IMR-90 (cell line): ENCODE data around the gene STARD3. TPM values are rescaled to one million over a fixed set of nuclear protein-coding genes. Genes with fewer than 3 reads are reported as not detected.

Experiments used
- ATAC-seq: fragments of 200-7000 bp; cut with Tn5 transposase; 2 replicates; pipeline ENCODE4 v1.9.1; 2020; ENCODE audit warnings: low read depth, mild to moderate bottlenecking, moderate library complexity
- BruUV-seq: library from RNA; stranded (reverse); fragments of 400-500 nt; replicated peaks from 2 replicates; lab custom pipeline; 2021; lab: Mats Ljungman, UMichigan
- CTCF ChIA-PET: fragments of 300-600 bp; formaldehyde crosslinking; extraction: SDS; loops from one replicate; lab custom pipeline; 2021; ENCODE audit warnings: antibody characterized with exemption; lab: Yijun Ruan, JAX
- POLR2A ChIA-PET: fragments of 300-600 bp; sonication (Branson Sonifier 250); formaldehyde crosslinking; loops from one replicate; lab custom pipeline; 2022; ENCODE audit warnings: antibody characterized with exemption; ENCODE audit not compliant: unreplicated experiment; lab: Charles Lee
- DNase-seq: peaks from one replicate; pipeline ENCODE4 v3.0.0; 2013
- H2AFZ ChIP-seq: replicated peaks from 2 replicates; pipeline ENCODE3; 2013; ENCODE audit warnings: low read length, mild to moderate bottlenecking; ENCODE audit not compliant: poor library complexity
- H2AK5ac ChIP-seq: 2 replicates; pipeline ENCODE4 v1.6.1; 2013; ENCODE audit warnings: low read depth, low read length, inconsistent platforms
- H2AK9ac ChIP-seq: replicated peaks from 2 replicates; pipeline ENCODE3; 2013; ENCODE audit warnings: mild to moderate bottlenecking, low read depth, low read length, moderate library complexity; ENCODE audit not compliant: poor library complexity
- H2BK120ac ChIP-seq: 2 replicates; pipeline ENCODE4 v1.6.1; 2013; ENCODE audit warnings: low read depth, low read length, inconsistent platforms
- H2BK15ac ChIP-seq: 3 replicates; pipeline ENCODE4 v1.6.1; 2013; ENCODE audit warnings: low read depth, low read length, inconsistent platforms
- H2BK20ac ChIP-seq: 2 replicates; pipeline ENCODE4 v1.6.1; 2013; ENCODE audit warnings: low read depth, mild to moderate bottlenecking, inconsistent platforms, low read length, moderate library complexity
- H2BK5ac ChIP-seq: 2 replicates; pipeline ENCODE4 v1.6.1; 2013; ENCODE audit warnings: mild to moderate bottlenecking, low read depth, low read length, inconsistent platforms; ENCODE audit not compliant: poor library complexity, severe bottlenecking
- H3K14ac ChIP-seq: replicated peaks from 2 replicates; pipeline ENCODE4 v1.6.1; 2013; ENCODE audit warnings: low read depth, low read length, inconsistent platforms
- H3K18ac ChIP-seq: 2 replicates; pipeline ENCODE4 v1.6.1; 2013; ENCODE audit warnings: low read depth, low read length, control low read depth
- H3K23ac ChIP-seq: 2 replicates; pipeline ENCODE4 v1.6.1; 2013; ENCODE audit warnings: low read depth, low read length, inconsistent platforms
- H3K27ac ChIP-seq: 2 replicates; pipeline ENCODE4 v1.5.1; 2013; ENCODE audit warnings: mild to moderate bottlenecking, control low read depth, low read length; ENCODE audit not compliant: insufficient read depth
- H3K27me3 ChIP-seq: 2 replicates; pipeline ENCODE4 v1.6.1; 2013; ENCODE audit warnings: low read length; ENCODE audit not compliant: control insufficient read depth, insufficient read depth
- H3K36me3 ChIP-seq: 2 replicates; pipeline ENCODE4 v1.6.1; 2013; ENCODE audit warnings: low read length, mixed read lengths; ENCODE audit not compliant: control insufficient read depth, insufficient read depth
- H3K4ac ChIP-seq: 2 replicates; pipeline ENCODE4 v1.6.1; 2013; ENCODE audit warnings: low read depth, low read length, inconsistent platforms
- H3K4me1 ChIP-seq: 2 replicates; pipeline ENCODE4 v1.6.1; 2013; ENCODE audit warnings: low read length, mixed read lengths; ENCODE audit not compliant: control insufficient read depth, insufficient read depth
- H3K4me2 ChIP-seq: 2 replicates; pipeline ENCODE4 v1.6.1; 2013; ENCODE audit warnings: low read depth, mild to moderate bottlenecking, control low read depth, low read length, moderate library complexity
- H3K4me3 ChIP-seq: 2 replicates; pipeline ENCODE4 v1.5.1; 2013; ENCODE audit warnings: low read depth, mild to moderate bottlenecking, control low read depth, low read length, moderate library complexity; ENCODE audit not compliant: insufficient read depth
- H3K56ac ChIP-seq: 2 replicates; pipeline ENCODE4 v1.6.1; 2013; ENCODE audit warnings: low read length, inconsistent platforms; ENCODE audit not compliant: insufficient read depth; ENCODE audit errors: extremely low read depth
- H3K79me1 ChIP-seq, 2 experiments: 2 replicates each; pipeline ENCODE4 v1.6.1; 2013; ENCODE audit warnings: low read length in 2 of 2, inconsistent platforms in 1 of 2, low read depth in 1 of 2
- H3K9ac ChIP-seq: 2 replicates; pipeline ENCODE4 v1.6.1; 2013; ENCODE audit warnings: low read depth, low read length, control low read depth
- H3K9me1 ChIP-seq: 2 replicates; pipeline ENCODE4 v1.6.1; 2013; ENCODE audit warnings: low read length, inconsistent platforms; ENCODE audit not compliant: insufficient read depth
- H3K9me3 ChIP-seq: 2 replicates; pipeline ENCODE4 v1.6.1; 2013; ENCODE audit warnings: low read length; ENCODE audit not compliant: control insufficient read depth, insufficient read depth
- H4K20me1 ChIP-seq: 2 replicates; pipeline ENCODE4 v1.6.1; 2013; ENCODE audit warnings: low read length, inconsistent platforms; ENCODE audit not compliant: insufficient read depth
- H4K5ac ChIP-seq: 2 replicates; pipeline ENCODE4 v1.6.1; 2013; ENCODE audit warnings: mild to moderate bottlenecking, low read depth, low read length, control low read depth
- H4K8ac ChIP-seq, 2 experiments: 2 replicates each; pipeline ENCODE4 v1.6.1; 2013; ENCODE audit warnings: low read depth in 2 of 2, low read length in 2 of 2, control low read depth in 1 of 2, inconsistent platforms in 1 of 2
- H4K91ac ChIP-seq: 2 replicates; pipeline ENCODE4 v1.6.1; 2013; ENCODE audit warnings: low read depth, low read length, inconsistent platforms; ENCODE audit not compliant: insufficient read depth
- BHLHE40 ChIP-seq: fragments of 150-350 bp; IDR thresholded peaks from 2 replicates; pipeline ENCODE4 v1.6.1; 2016; ENCODE audit warnings: mild to moderate bottlenecking, low read depth, low read length
- CEBPB ChIP-seq: IDR thresholded peaks from 2 replicates; pipeline ENCODE4 v1.6.1; 2012; ENCODE audit warnings: low read depth, low read length, improper control_type of control experiment
- CHD1 ChIP-seq: IDR thresholded peaks from 2 replicates; pipeline ENCODE4 v1.6.1; 2012; ENCODE audit warnings: low read depth, low read length, improper control_type of control experiment
- FOS ChIP-seq: fragments of 150-350 bp; IDR thresholded peaks from 2 replicates; pipeline ENCODE4 v1.6.1; 2016; ENCODE audit warnings: low read depth, low read length
- MAFK ChIP-seq: IDR thresholded peaks from 2 replicates; pipeline ENCODE4 v1.6.1; 2012; ENCODE audit warnings: low read depth, low read length, improper control_type of control experiment
- NFE2L2 ChIP-seq: fragments of 150-350 bp; IDR thresholded peaks from 2 replicates; pipeline ENCODE4 v1.6.1; 2016; ENCODE audit warnings: low read depth, mild to moderate bottlenecking, low read length
- POLR2A ChIP-seq: IDR thresholded peaks from 2 replicates; pipeline ENCODE4 v1.6.1; 2012; ENCODE audit warnings: mild to moderate bottlenecking, low read depth, low read length
- RAD21 ChIP-seq: IDR thresholded peaks from 2 replicates; pipeline ENCODE4 v1.6.1; 2012; ENCODE audit warnings: low read length, improper control_type of control experiment
- RCOR1 ChIP-seq: IDR thresholded peaks from 2 replicates; pipeline ENCODE4 v1.6.1; 2012; ENCODE audit warnings: mild to moderate bottlenecking, low read length, improper control_type of control experiment; ENCODE audit not compliant: insufficient replicate concordance
- RFX5 ChIP-seq: IDR thresholded peaks from 2 replicates; pipeline ENCODE4 v1.8.0; 2012; ENCODE audit warnings: low read depth, mild to moderate bottlenecking, low read length, moderate library complexity
- SMC3 ChIP-seq: fragments of 150-350 bp; IDR thresholded peaks from 2 replicates; pipeline ENCODE4 v1.6.1; 2016; ENCODE audit warnings: low read depth, mild to moderate bottlenecking, antibody characterized with exemption, low read length, moderate library complexity
- USF2 ChIP-seq: fragments of 150-350 bp; IDR thresholded peaks from 2 replicates; pipeline ENCODE4 v1.6.1; 2017; ENCODE audit warnings: mild to moderate bottlenecking, antibody characterized with exemption, low read length, low read depth
- WGBS, 2 experiments: methylation state at CpG; one replicate each; pipeline versions ENCODE4 v1.1.5 to v1.1.7; 2013; ENCODE audit warnings: missing lambda C conversion rate in 2 of 2; ENCODE audit not compliant: insufficient read length in 1 of 2; ENCODE audit errors: extremely low coverage in 2 of 2; 5-methylcytosine and 5-hydroxymethylcytosine counted together
- dilution Hi-C: fragments of 300-500 bp; cut with HindIII; formaldehyde crosslinking; loops from one replicate; pipeline ENCODE4 v1.14.3; 2018; ENCODE audit warnings: low sequenced_read_pairs; ENCODE audit not compliant: unreplicated experiment
- in situ Hi-C: fragments of 300-500 bp; cut with MboI; formaldehyde crosslinking; loops from 3 replicates; pipeline ENCODE4 v1.14.3; 2019; ENCODE audit warnings: low sequenced_read_pairs, inconsistent platforms, mixed read lengths
- intact Hi-C: fragments of 100-400 bp; cut with micrococcal nuclease; formaldehyde crosslinking; loops from 2 replicates; pipeline ENCODE4 v1.10.0; 2022
- polyA plus RNA-seq, 3 experiments: library from polyadenylated mRNA; depleted of rRNA; stranded (reverse); fragments of >200 nt; gene quantifications; 2 replicates each; pipeline ENCODE4 v1.2.3, GENCODE V29; 2012; ENCODE audit warnings: low replicate concordance in 1 of 3
- total RNA-seq: library from RNA; depleted of rRNA; stranded (reverse); fragments of >200 nt; gene quantifications from 2 replicates; pipeline ENCODE4 v1.2.3, GENCODE V29; 2012
- TF ChIP-seq, protein P1 (sequence below): fragments of 150-350 bp; IDR thresholded peaks from 2 replicates; pipeline ENCODE4 v1.6.1; 2016; ENCODE audit warnings: low read depth, mild to moderate bottlenecking, low read length, moderate library complexity, borderline replicate concordance
- TF ChIP-seq, protein P2 (sequence below): conservative IDR thresholded peaks from 2 replicates; pipeline ENCODE4 v1.5.1; 2012; ENCODE audit warnings: mild to moderate bottlenecking, low read depth, low read length, improper control_type of control experiment

The STARD3 gene
- total and polyA plus RNA-seq, 2 of the 4 experiments (the other 2 are of a cell fraction), result 8.1 to 50.4 TPM

DNA sequence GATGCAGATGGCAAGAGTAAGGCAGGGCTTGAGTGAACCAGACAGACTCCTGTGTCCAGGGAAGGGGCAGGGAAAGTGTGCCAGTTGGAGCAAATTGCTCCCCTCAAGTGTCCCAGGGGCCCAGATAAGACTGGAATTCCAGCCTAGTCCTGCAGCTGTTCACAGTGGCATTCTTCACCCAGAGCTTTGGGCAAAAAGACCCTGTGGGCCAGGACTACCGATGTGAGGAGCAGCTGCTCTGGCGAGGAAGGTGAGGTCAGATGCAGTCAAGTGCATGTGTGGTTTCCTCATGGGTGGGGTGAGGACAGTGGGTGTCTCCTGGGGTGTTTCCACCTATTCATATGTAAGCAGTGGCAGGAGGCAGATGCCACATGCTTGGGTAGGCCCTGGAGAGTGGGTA lies 43.6 kb upstream of the STARD3 start:
- H4K20me1 ChIP-seq, result 0 out of 2 replicates have a peak, but pooled peaks cover 6% of the 10 kb centered on the region
- intact Hi-C loops (no loop called here), dilution Hi-C loops (no loop called here), in situ Hi-C loops (no loop called here)
- no peak overlapping the region for H3K18ac ChIP-seq
- no peaks in the 10 kb centered on the region; the same call in 1 of the 2 replicates for H3K9me3 ChIP-seq
- no peak overlapping the region for H3K4me3 ChIP-seq
- H3K56ac ChIP-seq, result no peak overlapping the region
- no peak for ATAC-seq
- H2AFZ ChIP-seq, result no peak overlapping the region
- no peak overlapping the region for H2AK5ac ChIP-seq
- no peaks in the 10 kb centered on the region for H3K79me1 ChIP-seq
- no peak overlapping the region for H4K8ac ChIP-seq
- no peak for DNase-seq
- no peak overlapping the region for H3K4me2 ChIP-seq
- TF ChIP-seq, protein P1, sequence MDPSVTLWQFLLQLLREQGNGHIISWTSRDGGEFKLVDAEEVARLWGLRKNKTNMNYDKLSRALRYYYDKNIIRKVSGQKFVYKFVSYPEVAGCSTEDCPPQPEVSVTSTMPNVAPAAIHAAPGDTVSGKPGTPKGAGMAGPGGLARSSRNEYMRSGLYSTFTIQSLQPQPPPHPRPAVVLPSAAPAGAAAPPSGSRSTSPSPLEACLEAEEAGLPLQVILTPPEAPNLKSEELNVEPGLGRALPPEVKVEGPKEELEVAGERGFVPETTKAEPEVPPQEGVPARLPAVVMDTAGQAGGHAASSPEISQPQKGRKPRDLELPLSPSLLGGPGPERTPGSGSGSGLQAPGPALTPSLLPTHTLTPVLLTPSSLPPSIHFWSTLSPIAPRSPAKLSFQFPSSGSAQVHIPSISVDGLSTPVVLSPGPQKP, result no peak
- TF ChIP-seq CHD1, result no peak
- no peak for TF ChIP-seq POLR2A
- no peak for TF ChIP-seq USF2
- TF ChIP-seq SMC3, result no peak
- TF ChIP-seq, protein P2, sequence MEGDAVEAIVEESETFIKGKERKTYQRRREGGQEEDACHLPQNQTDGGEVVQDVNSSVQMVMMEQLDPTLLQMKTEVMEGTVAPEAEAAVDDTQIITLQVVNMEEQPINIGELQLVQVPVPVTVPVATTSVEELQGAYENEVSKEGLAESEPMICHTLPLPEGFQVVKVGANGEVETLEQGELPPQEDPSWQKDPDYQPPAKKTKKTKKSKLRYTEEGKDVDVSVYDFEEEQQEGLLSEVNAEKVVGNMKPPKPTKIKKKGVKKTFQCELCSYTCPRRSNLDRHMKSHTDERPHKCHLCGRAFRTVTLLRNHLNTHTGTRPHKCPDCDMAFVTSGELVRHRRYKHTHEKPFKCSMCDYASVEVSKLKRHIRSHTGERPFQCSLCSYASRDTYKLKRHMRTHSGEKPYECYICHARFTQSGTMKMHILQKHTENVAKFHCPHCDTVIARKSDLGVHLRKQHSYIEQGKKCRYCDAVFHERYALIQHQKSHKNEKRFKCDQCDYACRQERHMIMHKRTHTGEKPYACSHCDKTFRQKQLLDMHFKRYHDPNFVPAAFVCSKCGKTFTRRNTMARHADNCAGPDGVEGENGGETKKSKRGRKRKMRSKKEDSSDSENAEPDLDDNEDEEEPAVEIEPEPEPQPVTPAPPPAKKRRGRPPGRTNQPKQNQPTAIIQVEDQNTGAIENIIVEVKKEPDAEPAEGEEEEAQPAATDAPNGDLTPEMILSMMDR, result no peak
- TF ChIP-seq RFX5, result no peak
- TF ChIP-seq FOS, result no peak
- no peak for TF ChIP-seq CEBPB
- no peak for TF ChIP-seq RCOR1
- no peak for TF ChIP-seq NFE2L2
- TF ChIP-seq BHLHE40, result no peak
- TF ChIP-seq MAFK, result no peak
- TF ChIP-seq RAD21, result no peak
- no peaks in the 10 kb centered on the region for H3K9me1 ChIP-seq
- WGBS, 2 experiments, result no CpG with 5 or more reads among the region's 2 CpGs
- H2BK15ac ChIP-seq, result no peak overlapping the region
- no peaks in the 10 kb centered on the region for H3K4me1 ChIP-seq
- CTCF ChIA-PET, result no interaction called here
- no peak overlapping the region for H3K9ac ChIP-seq
- H3K27ac ChIP-seq, result no peak overlapping the region
- no peak overlapping the region for H3K4ac ChIP-seq
- H3K36me3 ChIP-seq, result no peaks in the 10 kb centered on the region
- H3K27me3 ChIP-seq, result peaks cover 51% of the 10 kb centered on the region
- POLR2A ChIA-PET, result no interaction called here
- BruUV-seq, result no TSS peak
- no peak overlapping the region for H2BK120ac ChIP-seq
- H2BK5ac ChIP-seq, result no peak overlapping the region
- no peak overlapping the region for H3K23ac ChIP-seq
- H4K5ac ChIP-seq, result no peak overlapping the region
- H2BK20ac ChIP-seq, result no peak overlapping the region
- no peak overlapping the region for H3K14ac ChIP-seq
- H4K91ac ChIP-seq, result no peak overlapping the region
- H2AK9ac ChIP-seq, result no peak overlapping the region
